ENCODE measurements around the gene TAL1. TPM values are rescaled to one million over a fixed set of nuclear protein-coding genes. Genes with fewer than 3 reads are reported as not detected.
"Not testable (repeated sequence)": the region's sequence is repeated elsewhere in the genome, so short reads cannot be mapped to it uniquely, and the experiment has no call there.

The TAL1 gene
- total RNA-seq, 1 experiment from 2014 or later, result not detected

DNA sequence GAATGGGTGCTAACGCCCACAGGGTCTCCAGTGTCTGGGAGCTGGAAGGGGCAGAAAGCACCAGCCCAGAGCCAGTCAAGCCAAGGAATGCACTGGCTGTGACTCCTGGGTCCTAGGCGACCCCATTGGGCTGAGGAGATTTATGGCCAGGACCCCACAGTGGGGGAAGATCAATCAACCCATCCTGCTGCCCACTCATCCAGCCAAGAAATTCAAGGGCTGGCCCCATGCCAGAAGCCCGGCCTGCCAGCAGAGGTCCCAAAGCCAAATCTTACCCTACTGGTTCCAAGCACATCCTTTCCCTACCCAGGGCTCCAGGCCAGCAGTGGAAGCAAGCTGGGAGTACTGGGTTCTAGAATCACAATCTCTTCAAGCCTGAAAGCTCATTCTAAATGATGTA is 35.4 kb downstream of the TAL1 start:
- no peaks in the 10 kb centered on the region for H3K23me2 ChIP-seq (ENCODE audit: insufficient read length, low read depth, low read length, poor library complexity, severe bottlenecking)
- peaks cover 9% of the 10 kb centered on the region; the same call in 1 of the 2 replicates for H3K27me3 ChIP-seq (ENCODE audit: insufficient read depth, low read length)
- WGBS (ENCODE audit: extremely low coverage, insufficient read length, low lambda C conversion rate), result no CpG with 5 or more reads among the region's 3 CpGs
- H4K91ac ChIP-seq (ENCODE audit: insufficient read length, low read depth, low read length), result no peak overlapping the region
- no peak overlapping the region for H3K23ac ChIP-seq (ENCODE audit: insufficient read length, low read depth, low read length)
- no peak overlapping the region for H4K5ac ChIP-seq (ENCODE audit: insufficient read length, low read depth, low read length)
- no peak overlapping the region for H3K14ac ChIP-seq (ENCODE audit: insufficient read depth, low read length)
- no peak overlapping the region for H2BK5ac ChIP-seq (ENCODE audit: insufficient read length, low read length)
- H2AFZ ChIP-seq (ENCODE audit: low read length), result no peak overlapping the region
- DNase-seq, result no peak
- Mint-ChIP-seq H3K27ac (no peak overlapping the region), H3K27me3 (ENCODE audit: low read depth) (peaks cover 86% of the 10 kb centered on the region), H3K4me1 (peaks cover 19 to 24% of the 10 kb centered on the region in 2 experiments), H3K36me3 (ENCODE audit: insufficient read depth in 1 of 3, low read depth in 3 of 3) (no peaks in the 10 kb centered on the region), H3K4me3 (no peak overlapping the region), H3K9me3 (no peaks in the 10 kb centered on the region)
- no peaks in the 10 kb centered on the region for H3K9me3 ChIP-seq (ENCODE audit: control insufficient read depth, low read depth, low read length)
- H2BK120ac ChIP-seq (ENCODE audit: low read depth, low read length, poor library complexity, severe bottlenecking), result no peak overlapping the region
- H3T11ph ChIP-seq (ENCODE audit: low read length), result no peak overlapping the region
- no peak overlapping the region for H2AK5ac ChIP-seq (ENCODE audit: insufficient read length, low read length)
- H3K79me1 ChIP-seq (ENCODE audit: insufficient read depth, low read depth, low read length, poor library complexity, severe bottlenecking), result no peaks in the 10 kb centered on the region
- H3K56ac ChIP-seq (ENCODE audit: insufficient read length, low read depth, low read length), result no peak overlapping the region
- H3K4me1 ChIP-seq (ENCODE audit: insufficient read depth, low read length), result peaks cover 5% of the 10 kb centered on the region
- no peak overlapping the region for H4K8ac ChIP-seq (replicated peaks; ENCODE audit: insufficient read length, low read depth, low read length)
- H3K4me2 ChIP-seq (ENCODE audit: insufficient read depth, insufficient read length, low read length), result no peak overlapping the region
- H2BK12ac ChIP-seq (ENCODE audit: insufficient read length, low read depth, low read length), result no peak overlapping the region
- no peaks in the 10 kb centered on the region for H3K79me2 ChIP-seq (ENCODE audit: insufficient read depth, low read length)
- no peaks in the 10 kb centered on the region for H4K20me1 ChIP-seq (ENCODE audit: control insufficient read depth, insufficient read depth, insufficient read length)
- no peak overlapping the region for H2BK20ac ChIP-seq (ENCODE audit: low read depth, low read length, poor library complexity, severe bottlenecking)
- H3K9ac ChIP-seq (ENCODE audit: extremely low read depth, insufficient read length, low read length), result no peak overlapping the region
- peak; percentile 53 for TF ChIP-seq CTCF (conservative IDR thresholded peaks at IDR 0.05)
- H3K4ac ChIP-seq (ENCODE audit: low read depth, low read length), result no peak overlapping the region
- no peak overlapping the region for H3K18ac ChIP-seq (ENCODE audit: insufficient read length, low read depth, low read length)
- no peak overlapping the region for H3K27ac ChIP-seq (ENCODE audit: insufficient read length, low read depth, low read length)
- no peak overlapping the region for H2BK15ac ChIP-seq (ENCODE audit: low read depth, low read length)

DNA sequence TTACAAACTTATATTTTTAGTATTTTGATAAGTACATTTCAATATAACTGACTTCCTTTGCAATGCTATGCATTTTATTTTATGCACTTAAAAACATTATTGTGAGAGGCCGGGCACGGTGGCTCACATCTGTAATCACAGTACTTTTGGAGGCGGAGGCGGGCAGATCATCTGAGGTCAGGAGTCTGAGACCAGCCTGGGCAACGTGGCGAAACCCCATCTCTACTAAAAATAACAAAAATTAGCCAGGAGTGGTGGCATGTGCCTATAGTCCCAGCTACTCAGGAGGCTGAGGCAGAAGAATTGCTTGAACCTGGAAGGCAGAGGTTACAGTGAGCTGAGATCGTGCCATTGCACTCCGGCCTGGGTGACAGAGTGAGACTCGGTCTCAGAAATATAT is 36.0 kb downstream of the TAL1 start:
- Mint-ChIP-seq H3K27me3 (ENCODE audit: low read depth) (peaks cover 81% of the 10 kb centered on the region), H3K4me1 (peaks cover 22 to 29% of the 10 kb centered on the region in 2 experiments)
- H3T11ph ChIP-seq (ENCODE audit: low read length); H4K8ac ChIP-seq (replicated peaks; ENCODE audit: insufficient read length, low read depth, low read length); H2BK15ac ChIP-seq (ENCODE audit: low read depth, low read length); H3K79me1 ChIP-seq (ENCODE audit: insufficient read depth, low read depth, low read length, poor library complexity, severe bottlenecking); H3K4me3 Mint-ChIP-seq; H3K14ac ChIP-seq (ENCODE audit: insufficient read depth, low read length); H3K9ac ChIP-seq (ENCODE audit: extremely low read depth, insufficient read length, low read length); H2AK5ac ChIP-seq (ENCODE audit: insufficient read length, low read length); H3K27ac ChIP-seq (ENCODE audit: insufficient read length, low read depth, low read length); H3K23me2 ChIP-seq (ENCODE audit: insufficient read length, low read depth, low read length, poor library complexity, severe bottlenecking); H2BK120ac ChIP-seq (ENCODE audit: low read depth, low read length, poor library complexity, severe bottlenecking); H3K27ac Mint-ChIP-seq; H3K9me3 Mint-ChIP-seq; H2AFZ ChIP-seq (ENCODE audit: low read length); H3K36me3 Mint-ChIP-seq (ENCODE audit: insufficient read depth in 1 of 3, low read depth in 3 of 3); H3K79me2 ChIP-seq (ENCODE audit: insufficient read depth, low read length); H2BK20ac ChIP-seq (ENCODE audit: low read depth, low read length, poor library complexity, severe bottlenecking); H2BK5ac ChIP-seq (ENCODE audit: insufficient read length, low read length); H4K5ac ChIP-seq (ENCODE audit: insufficient read length, low read depth, low read length); H4K20me1 ChIP-seq (ENCODE audit: control insufficient read depth, insufficient read depth, insufficient read length); H3K4me2 ChIP-seq (ENCODE audit: insufficient read depth, insufficient read length, low read length); H3K23ac ChIP-seq (ENCODE audit: insufficient read length, low read depth, low read length); H4K91ac ChIP-seq (ENCODE audit: insufficient read length, low read depth, low read length); H2BK12ac ChIP-seq (ENCODE audit: insufficient read length, low read depth, low read length); H3K56ac ChIP-seq (ENCODE audit: insufficient read length, low read depth, low read length); DNase-seq; H3K4me1 ChIP-seq (ENCODE audit: insufficient read depth, low read length); H3K9me3 ChIP-seq (ENCODE audit: control insufficient read depth, low read depth, low read length); H3K27me3 ChIP-seq (ENCODE audit: insufficient read depth, low read length); H3K4ac ChIP-seq (ENCODE audit: low read depth, low read length); H3K18ac ChIP-seq (ENCODE audit: insufficient read length, low read depth, low read length): not testable (repeated sequence)
- no CpG with 5 or more reads among the region's 9 CpGs for WGBS (ENCODE audit: extremely low coverage, insufficient read length, low lambda C conversion rate)
